Activated CD8-positive, alpha-beta T cell treated with anti-CD3 and anti-CD28 coated beads, Interleukin-2, amount 10 ng/mL, durations not matched to agents 7 days and 5 days (primary cell): ENCODE measurements around the gene PLEKHA4. TPM values are rescaled to one million over a fixed set of nuclear protein-coding genes. Genes with fewer than 3 reads are reported as not detected.
A peak's percentile ranks its signal among the peaks of the same experiment; 100 is the strongest.

Experiments used
- ATAC-seq: fragments of 150-1000 bp; cut with Tn5 transposase; one replicate; pipeline ENCODE4 v1.10.0; 2021; ENCODE audit warnings: moderate library complexity
- CTCF ChIA-PET: fragments of 350-600 bp; sonication (Branson Sonifier 250); formaldehyde crosslinking; loops from one replicate; lab custom pipeline; 2021; ENCODE audit warnings: antibody characterized with exemption; lab: Charles Lee
- POLR2A ChIA-PET: fragments of 350-600 bp; sonication (Branson Sonifier 250); formaldehyde crosslinking; loops from one replicate; lab custom pipeline; 2021; ENCODE audit warnings: antibody characterized with exemption; lab: Charles Lee
- DNase-seq: peaks from one replicate; pipeline ENCODE4 v3.0.0-alpha.2; 2020
- H3K27ac Mint-ChIP-seq: one replicate; pipeline ENCODE4 v1.8.0; 2021; ENCODE audit warnings: mild to moderate bottlenecking, mixed read lengths
- H3K27me3 Mint-ChIP-seq: one replicate; pipeline ENCODE4 v1.8.0; 2021; ENCODE audit warnings: low read depth, mixed read lengths
- H3K36me3 Mint-ChIP-seq: one replicate; pipeline ENCODE4 v1.8.0; 2021; ENCODE audit warnings: low read depth, mixed read lengths
- H3K4me1 Mint-ChIP-seq: one replicate; pipeline ENCODE4 v1.8.0; 2021; ENCODE audit warnings: low read depth, mixed read lengths
- H3K4me3 Mint-ChIP-seq: one replicate; pipeline ENCODE4 v1.8.0; 2021; ENCODE audit warnings: mild to moderate bottlenecking, mixed read lengths
- H3K9me3 Mint-ChIP-seq: one replicate; pipeline ENCODE4 v1.8.0; 2022; ENCODE audit warnings: mixed read lengths; ENCODE audit not compliant: insufficient read depth
- total RNA-seq, 2 experiments: library from RNA; stranded (reverse); gene quantifications; one replicate each; pipeline ENCODE4 v1.2.3, GENCODE V29; 2021

PLEKHA4 gene
- total RNA-seq, 2 experiments from 2014 or later: 4.4 to 4.6 TPM

DNA sequence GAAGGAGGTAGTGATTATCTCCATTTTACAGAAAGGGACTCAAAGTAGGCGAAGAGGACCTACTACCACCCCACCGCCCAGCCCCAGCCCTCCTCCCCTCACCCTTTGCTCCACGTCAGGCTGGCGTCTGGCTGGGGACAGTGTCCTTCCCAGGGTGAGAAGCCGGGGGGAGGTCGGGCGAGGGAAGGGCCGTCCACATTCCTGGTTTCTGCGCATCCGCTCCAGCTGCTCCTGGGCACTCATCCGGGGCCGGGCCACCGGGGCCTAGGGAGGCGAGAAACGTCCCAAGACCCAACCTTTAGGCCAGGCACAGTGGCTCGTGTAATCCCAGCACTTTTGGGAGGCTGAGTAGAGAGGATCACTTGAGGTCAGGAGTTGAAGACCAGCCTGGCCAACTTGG is 27.4 kb downstream of the PLEKHA4 start:
- Mint-ChIP-seq H3K9me3 (no peaks in the 10 kb centered on the region), H3K4me3 (no peak overlapping the region), H3K27ac (no peak overlapping the region), H3K36me3 (no peaks in the 10 kb centered on the region), H3K27me3 (no peaks in the 10 kb centered on the region), H3K4me1 (peaks cover 14% of the 10 kb centered on the region)
- CTCF ChIA-PET: interaction anchor here (0.7 to 8.7 kb wide), 16 partner anchors 11 to 195 kb away, joined by 3 to 127 read pairs (median 6); partner anchors contain the start of genes CA11, FUT1 and PPP1R15A
- ATAC-seq (no peak), DNase-seq (no peak)
- POLR2A ChIA-PET: no interaction called here

DNA sequence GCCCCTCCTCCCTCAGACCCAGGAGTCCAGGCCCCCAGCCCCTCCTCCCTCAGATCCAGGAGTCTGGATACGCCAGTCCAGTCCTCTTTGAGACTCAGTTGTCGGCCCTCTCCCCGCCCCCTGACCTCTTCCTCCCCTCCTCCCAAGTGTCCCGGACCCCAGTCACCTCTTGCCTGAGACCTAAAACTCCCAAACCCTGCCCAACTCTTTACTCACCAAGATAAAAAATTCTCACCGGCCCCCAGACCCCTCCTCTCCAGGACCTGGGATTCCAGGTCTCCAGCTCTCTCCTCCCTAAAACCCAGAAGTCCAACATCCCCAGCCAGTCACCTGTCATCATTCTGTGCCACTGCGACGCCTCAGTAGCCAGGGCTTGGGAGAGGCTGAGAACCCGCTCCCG is 30.7 kb downstream of the PLEKHA4 start:
- Mint-ChIP-seq H3K4me3 (peak overlapping the region; percentile 34), H3K9me3 (no peaks in the 10 kb centered on the region), H3K27ac (no peak overlapping the region), H3K4me1 (peaks cover 21% of the 10 kb centered on the region), H3K36me3 (no peaks in the 10 kb centered on the region), H3K27me3 (no peaks in the 10 kb centered on the region)
- DNase-seq (no peak), ATAC-seq (no peak)
- ChIA-PET CTCF (interaction anchor here (0.6 to 3.7 kb wide), 8 partner anchors 22 to 192 kb away, joined by 3 to 43 read pairs (median 5); partner anchors contain the start of gene CA11), POLR2A (interaction anchor here (1.2 kb wide), 1 partner anchor 133 kb away, joined by 3 read pairs; no protein-coding TSS in a partner anchor)

DNA sequence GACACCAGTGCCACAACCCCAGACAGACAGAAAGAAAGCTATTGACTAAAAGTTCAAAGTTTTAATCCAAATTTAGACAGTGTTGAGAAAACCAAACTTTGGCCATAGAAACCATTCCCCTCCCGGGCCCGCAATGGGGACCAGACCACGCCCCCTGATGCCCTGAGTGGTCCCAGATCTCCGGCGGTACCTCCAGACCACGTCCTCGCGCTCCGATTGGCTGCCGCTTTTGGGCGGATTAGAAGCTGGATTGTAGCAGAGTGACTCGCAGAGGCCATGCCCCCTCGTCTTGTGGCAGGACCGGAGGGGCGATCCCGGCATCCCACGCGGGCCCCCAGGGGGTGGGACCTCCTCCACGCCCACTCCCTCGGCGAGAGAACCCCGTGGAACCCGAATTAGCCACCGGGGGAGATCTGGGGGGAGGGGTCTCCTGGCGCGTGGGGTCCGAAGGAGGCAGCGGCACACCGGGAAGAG is 31.3 kb downstream of the PLEKHA4 start:
- DNase-seq (peak; percentile 88), ATAC-seq (peak; percentile 81)
- peak overlapping the region; percentile 70 for H3K4me3 Mint-ChIP-seq
- no peaks in the 10 kb centered on the region for H3K36me3 Mint-ChIP-seq
- ChIA-PET POLR2A (interaction anchor here (0.7 to 1.2 kb wide), 2 partner anchors 30 to 134 kb away, joined by 3 read pairs; no protein-coding TSS in a partner anchor), CTCF (interaction anchor here (0.6 to 3.7 kb wide), 11 partner anchors 22 to 191 kb away, joined by 3 to 43 read pairs (median 6); partner anchors contain the start of gene CA11)
- H3K4me1 Mint-ChIP-seq: peaks cover 21% of the 10 kb centered on the region
- no peaks in the 10 kb centered on the region for H3K9me3 Mint-ChIP-seq
- no peaks in the 10 kb centered on the region for H3K27me3 Mint-ChIP-seq
- H3K27ac Mint-ChIP-seq: peak overlapping the region; percentile 65

DNA sequence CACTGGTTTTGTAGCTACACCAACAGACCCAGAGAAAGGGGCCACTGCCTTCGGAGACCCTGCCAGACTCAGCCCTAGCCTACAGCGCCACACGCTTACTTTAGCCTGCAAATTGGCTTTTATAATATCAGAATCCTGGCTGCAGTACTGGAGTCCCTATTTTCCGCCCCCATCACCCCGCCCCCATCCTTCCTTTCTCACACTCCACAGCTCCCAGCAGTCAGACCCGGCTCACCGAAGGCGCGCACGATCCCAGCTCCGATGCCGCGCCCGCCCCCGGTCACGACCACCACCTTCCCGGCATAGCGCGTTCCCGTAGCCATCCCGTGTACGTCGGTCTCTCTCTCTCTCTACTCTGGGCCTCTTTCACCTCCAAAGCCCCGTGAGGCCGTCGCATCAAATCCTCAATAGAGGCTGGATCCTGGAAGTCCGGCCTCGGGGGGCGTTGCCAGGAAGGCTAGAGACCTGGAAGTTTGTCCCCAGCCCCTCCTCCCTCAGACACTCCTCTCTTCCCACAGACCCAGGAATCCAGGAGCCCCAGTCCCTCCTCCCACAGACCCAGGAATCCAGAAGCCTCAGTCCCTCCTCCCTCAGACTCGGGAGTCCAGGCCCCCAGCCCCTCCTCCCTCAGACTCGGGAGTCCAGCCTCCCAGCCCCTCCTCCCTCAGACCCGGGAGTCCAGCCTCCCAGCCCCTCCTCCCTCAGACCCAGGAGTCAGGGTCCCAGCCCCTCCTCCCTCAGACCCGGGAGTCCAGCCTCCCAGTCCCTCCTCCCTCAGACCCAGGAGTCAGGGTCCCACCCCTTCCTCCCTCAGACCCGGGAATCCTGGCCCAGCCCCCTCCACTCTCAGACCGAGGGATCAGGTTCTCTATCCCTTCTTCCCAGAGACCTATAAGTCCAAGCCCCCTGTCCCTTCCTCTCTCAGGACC is 32.1 kb downstream of the PLEKHA4 start, which contains the start of gene HSD17B14:
TSS of gene HSD17B14 (minus strand) at position 403 of the 929 bp plus-strand sequence. CDS start at position 323, 80 bp downstream.
- H3K4me1 Mint-ChIP-seq: peaks cover 21% of the 10 kb centered on the region
- CTCF ChIA-PET: interaction anchor here (0.6 to 3.7 kb wide), 23 partner anchors 9 to 191 kb away, joined by 3 to 43 read pairs (median 4); partner anchors contain the start of genes BCAT2, CA11, GYS1 and PPP1R15A
- H3K4me3 Mint-ChIP-seq: peak within 1 kb of the TSS; percentile 70
- ATAC-seq: peak; percentile 31
- POLR2A ChIA-PET: interaction anchor here (0.7 to 1.2 kb wide), 3 partner anchors 29 to 134 kb away, joined by 3 read pairs; no protein-coding TSS in a partner anchor
- DNase-seq: no peak
- peak within 1 kb of the TSS; percentile 83 for H3K27ac Mint-ChIP-seq
- H3K9me3 Mint-ChIP-seq: no peaks in the 10 kb centered on the region
- no peaks in the 10 kb centered on the region for H3K36me3 Mint-ChIP-seq
- H3K27me3 Mint-ChIP-seq: no peaks in the 10 kb centered on the region

DNA sequence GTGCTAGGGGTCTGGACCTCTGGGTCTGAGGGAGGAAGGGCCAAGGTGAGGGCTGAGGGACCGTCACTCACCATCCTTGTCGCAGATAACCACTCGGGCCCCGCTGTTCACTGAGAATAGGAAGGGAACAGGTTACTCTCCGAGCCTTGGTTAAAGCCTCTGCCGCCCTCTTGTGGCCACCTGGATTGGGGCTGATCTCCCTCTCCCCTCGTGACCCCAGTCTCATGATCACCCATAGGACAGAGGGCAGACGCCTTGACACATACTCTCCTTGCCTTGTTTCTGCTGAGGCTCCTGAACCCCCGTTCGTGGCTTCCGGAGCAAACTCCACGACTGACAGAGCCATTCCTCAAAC is 32.7 kb downstream of the PLEKHA4 start:
- ATAC-seq (peak; percentile 95), DNase-seq (peak; percentile 97)
- H3K27me3 Mint-ChIP-seq: no peaks in the 10 kb centered on the region
- ChIA-PET CTCF (interaction anchor here (0.6 to 3.7 kb wide), 20 partner anchors 9 to 190 kb away, joined by 3 to 43 read pairs (median 4); partner anchors contain the start of genes BCAT2, CA11, GYS1 and PPP1R15A), POLR2A (interaction anchor here (0.8 kb wide), 1 partner anchor 40 kb away, joined by 3 read pairs; no protein-coding TSS in a partner anchor)
- peak overlapping the region; percentile 70 for H3K4me3 Mint-ChIP-seq
- H3K27ac Mint-ChIP-seq: peak overlapping the region; percentile 83
- H3K4me1 Mint-ChIP-seq: peaks cover 21% of the 10 kb centered on the region
- H3K36me3 Mint-ChIP-seq: no peaks in the 10 kb centered on the region
- H3K9me3 Mint-ChIP-seq: no peaks in the 10 kb centered on the region

DNA sequence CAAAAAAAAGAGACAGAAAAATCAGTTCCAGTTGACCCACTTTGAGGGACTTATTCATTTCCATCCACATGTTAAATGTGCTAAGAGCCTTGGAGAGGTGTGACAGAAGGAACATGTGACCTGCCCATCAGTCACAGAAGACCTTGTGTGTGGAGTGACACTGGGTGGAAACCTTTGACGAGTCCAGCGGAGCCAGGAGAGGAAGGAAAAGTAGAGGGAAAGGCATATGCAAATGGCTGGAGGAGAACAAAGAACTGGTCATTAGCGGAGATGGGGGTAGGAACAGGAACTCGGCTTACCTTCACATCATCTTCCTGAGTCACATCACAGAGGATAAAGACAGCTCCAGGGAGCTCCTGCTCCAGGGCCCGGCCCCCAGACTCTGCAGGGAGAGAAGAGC is 34.4 kb downstream of the PLEKHA4 start:
- peak overlapping the region; percentile 56 for H3K27ac Mint-ChIP-seq

DNA sequence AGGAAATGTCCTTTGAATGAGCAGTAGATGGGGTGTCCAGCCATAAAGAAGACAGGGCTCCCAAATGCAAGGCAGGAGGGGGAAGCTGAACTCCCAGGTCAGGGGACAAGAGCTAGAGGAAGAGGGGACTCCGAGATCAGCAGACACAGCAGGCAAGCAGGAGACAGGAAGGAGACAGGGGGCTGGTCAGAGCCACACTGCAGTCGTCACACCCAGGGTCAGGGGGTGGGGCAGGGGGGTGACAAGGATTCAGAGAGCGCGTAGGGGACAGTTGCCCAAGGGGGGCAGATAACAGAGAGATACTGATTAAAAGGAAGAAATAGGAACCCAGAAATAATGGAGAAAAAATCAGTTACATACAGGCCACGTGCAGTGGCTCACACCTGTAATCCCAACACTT is 35.4 kb downstream of the PLEKHA4 start:
- ATAC-seq (no peak), DNase-seq (no peak)
- ChIA-PET POLR2A (no interaction called here), CTCF (interaction anchor here (1.2 to 7.9 kb wide), 4 partner anchors 10 to 138 kb away, joined by 3 to 50 read pairs (median 14); no protein-coding TSS in a partner anchor)
- Mint-ChIP-seq H3K4me3 (no peak overlapping the region), H3K9me3 (no peaks in the 10 kb centered on the region), H3K27ac (no peak overlapping the region), H3K4me1 (peaks cover 21% of the 10 kb centered on the region), H3K36me3 (no peaks in the 10 kb centered on the region), H3K27me3 (no peaks in the 10 kb centered on the region)

More for the DNA sequence above, 34.4 kb downstream of the PLEKHA4 start:
- DNase-seq (no peak), ATAC-seq (no peak)
- Mint-ChIP-seq H3K27me3 (no peaks in the 10 kb centered on the region), H3K36me3 (no peaks in the 10 kb centered on the region), H3K9me3 (no peaks in the 10 kb centered on the region), H3K4me1 (peaks cover 21% of the 10 kb centered on the region), H3K4me3 (no peak overlapping the region)
- CTCF ChIA-PET: interaction anchor here (1.2 to 7.9 kb wide), 2 partner anchors 39 to 137 kb away, joined by 3 to 50 read pairs; no protein-coding TSS in a partner anchor
- POLR2A ChIA-PET: no interaction called here

DNA sequence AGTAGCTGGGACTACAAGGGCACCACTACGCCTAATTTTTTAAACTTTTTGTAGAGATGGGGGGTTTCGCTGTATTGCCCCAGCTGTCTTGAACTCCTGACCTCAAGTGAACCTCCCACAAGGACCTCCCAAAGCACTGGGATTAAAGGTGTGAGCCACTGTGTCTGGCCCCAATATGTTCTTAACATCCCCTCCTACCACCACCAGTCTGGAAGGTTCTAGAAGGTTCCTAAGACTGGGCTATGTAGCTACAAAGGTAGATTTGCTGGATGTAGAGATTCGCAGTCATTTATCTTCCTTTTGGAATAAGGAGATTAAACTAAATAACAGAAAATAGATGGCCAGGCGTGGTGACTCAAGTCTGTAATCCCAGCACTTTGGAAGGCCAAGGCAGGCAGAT is 37.5 kb downstream of the PLEKHA4 start:
- CTCF ChIA-PET: interaction anchor here (2.7 to 7.9 kb wide), 3 partner anchors 12 to 43 kb away, joined by 11 to 50 read pairs (median 16); no protein-coding TSS in a partner anchor
- Mint-ChIP-seq H3K36me3 (no peaks in the 10 kb centered on the region), H3K4me1 (peaks cover 6% of the 10 kb centered on the region), H3K27ac (no peak overlapping the region), H3K27me3 (no peaks in the 10 kb centered on the region), H3K4me3 (no peak overlapping the region), H3K9me3 (no peaks in the 10 kb centered on the region)
- DNase-seq (no peak), ATAC-seq (no peak)
- POLR2A ChIA-PET: no interaction called here

DNA sequence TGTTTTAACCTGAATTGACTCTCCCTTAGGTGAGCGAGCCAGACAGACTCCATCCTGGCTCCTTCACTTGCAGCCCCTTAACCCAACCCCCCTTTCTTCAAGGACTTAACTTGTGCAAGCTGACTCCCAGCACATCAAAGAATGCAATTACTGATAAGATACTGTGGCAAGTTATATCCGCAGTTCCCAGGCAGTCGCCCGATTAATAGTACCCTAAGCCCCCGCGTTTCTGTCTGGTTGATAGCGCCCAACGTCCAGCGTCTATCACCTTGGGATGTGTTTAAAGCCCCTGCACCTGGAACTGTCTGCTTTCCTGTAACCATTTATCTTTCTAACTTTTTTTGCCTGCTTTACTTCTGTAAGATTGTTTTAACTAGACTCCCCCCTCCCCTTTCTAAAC is 38.3 kb downstream of the PLEKHA4 start:
- Mint-ChIP-seq H3K27ac (no peak overlapping the region), H3K36me3 (no peaks in the 10 kb centered on the region), H3K27me3 (no peaks in the 10 kb centered on the region), H3K9me3 (no peaks in the 10 kb centered on the region), H3K4me1 (no peaks in the 10 kb centered on the region), H3K4me3 (no peak overlapping the region)
- CTCF ChIA-PET: interaction anchor here (2.7 to 7.9 kb wide), 3 partner anchors 12 to 42 kb away, joined by 11 to 50 read pairs (median 16); no protein-coding TSS in a partner anchor
- POLR2A ChIA-PET: no interaction called here
- ATAC-seq (no peak), DNase-seq (no peak)

DNA sequence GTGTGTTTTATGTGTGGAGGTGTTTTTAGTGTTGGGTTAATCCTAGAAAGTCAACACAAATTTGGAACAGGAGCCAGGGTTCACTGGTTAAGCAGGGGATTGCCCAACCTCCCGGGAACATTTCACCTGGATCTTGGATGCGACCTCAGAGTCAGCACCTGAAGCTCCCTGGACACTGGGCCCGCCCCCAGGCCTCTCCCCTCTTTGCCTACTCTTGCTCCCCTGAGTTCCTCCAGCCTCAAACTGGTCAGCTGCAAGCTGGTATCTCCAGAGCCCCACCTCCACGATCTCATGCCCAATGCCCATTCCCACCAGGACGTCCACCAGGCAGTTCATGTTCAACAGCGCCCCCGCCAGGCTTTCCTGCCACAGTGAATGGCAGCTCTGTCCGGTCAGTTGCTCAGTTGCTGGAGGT is 41.8 kb downstream of the PLEKHA4 start:
- Mint-ChIP-seq H3K36me3 (no peaks in the 10 kb centered on the region), H3K4me1 (no peaks in the 10 kb centered on the region), H3K27me3 (no peaks in the 10 kb centered on the region), H3K27ac (no peak overlapping the region), H3K4me3 (no peak overlapping the region), H3K9me3 (no peaks in the 10 kb centered on the region)
- ChIA-PET POLR2A (no interaction called here), CTCF (interaction anchor here (0.7 to 7.9 kb wide), 7 partner anchors 10 to 173 kb away, joined by 3 to 50 read pairs (median 4); partner anchors contain the start of genes GYS1 and RUVBL2)
- ATAC-seq: no peak
- DNase-seq: no peak

DNA sequence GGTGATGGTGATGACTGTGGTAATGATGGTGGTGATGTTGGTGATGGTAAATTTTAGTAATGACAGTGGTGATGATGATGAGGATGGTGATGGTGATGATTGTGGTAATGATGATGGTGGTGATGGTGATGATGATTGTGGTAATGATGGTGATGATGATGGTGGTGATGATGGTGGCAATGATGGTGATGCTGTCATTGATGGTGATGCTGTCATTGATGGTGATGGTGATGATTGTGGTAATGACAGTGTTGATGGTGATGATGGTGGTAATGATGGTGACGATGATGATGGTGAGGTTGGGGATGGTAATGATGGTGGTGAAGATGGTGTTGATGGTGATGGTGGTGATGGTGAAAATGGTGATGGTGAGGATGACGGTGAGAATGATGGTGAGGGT is 45.9 kb downstream of the PLEKHA4 start:
- Mint-ChIP-seq H3K36me3 (no peaks in the 10 kb centered on the region), H3K27me3 (no peaks in the 10 kb centered on the region), H3K4me3 (no peak overlapping the region), H3K9me3 (no peaks in the 10 kb centered on the region), H3K27ac (no peak overlapping the region), H3K4me1 (no peaks in the 10 kb centered on the region)
- ChIA-PET POLR2A (no interaction called here), CTCF (no interaction called here)
- ATAC-seq (no peak), DNase-seq (no peak)
